PC-3 (cell line): ENCODE data around the gene LRRC3. TPM values are rescaled to one million over a fixed set of nuclear protein-coding genes. Genes with fewer than 3 reads are reported as not detected.

Experiments
- ATAC-seq: fragments of 200-7000 bp; cut with Tn5 transposase; 2 replicates; pipeline ENCODE4 v1.9.1; 2020; ENCODE audit warnings: mild to moderate bottlenecking, moderate library complexity
- BruUV-seq: library from RNA; stranded (reverse); fragments of 400-500 nt; replicated peaks from 2 replicates; lab custom pipeline; 2021; lab: Mats Ljungman, UMichigan
- CTCF ChIA-PET: fragments of 300-600 bp; sonication (Branson Sonifier 250); formaldehyde crosslinking; loops from one replicate; lab custom pipeline; 2022; ENCODE audit warnings: antibody characterized with exemption; lab: Charles Lee
- POLR2A ChIA-PET: fragments of 300-600 bp; sonication (Branson Sonifier 250); formaldehyde crosslinking; loops from one replicate; lab custom pipeline; 2022; ENCODE audit warnings: antibody characterized with exemption; ENCODE audit not compliant: unreplicated experiment; lab: Charles Lee
- DNase-seq: peaks from one replicate; pipeline ENCODE4 v3.0.0-alpha.2; 2015
- H2AFZ ChIP-seq: fragments of 300-600 bp; sonication (generic); 2 replicates; pipeline ENCODE4 v1.6.0; 2016; ENCODE audit warnings: antibody characterized with exemption, low read length
- H3F3A ChIP-seq: fragments of 300-600 bp; sonication (generic); one replicate; pipeline ENCODE4 v1.6.0; 2017; ENCODE audit warnings: antibody characterized with exemption, low read length, control low read depth, mild to moderate bottlenecking; ENCODE audit not compliant: unreplicated experiment
- H3K27ac ChIP-seq: fragments of 300-600 bp; sonication (generic); 2 replicates; pipeline ENCODE4 v1.5.1; 2016; ENCODE audit warnings: mild to moderate bottlenecking, low read length
- H3K27me3 ChIP-seq: fragments of 300-600 bp; sonication (generic); 2 replicates; pipeline ENCODE4 v1.6.1; 2016; ENCODE audit warnings: low read length, mixed read lengths
- H3K36me3 ChIP-seq: fragments of 300-600 bp; sonication (generic); 2 replicates; pipeline ENCODE4 v1.6.1; 2016; ENCODE audit warnings: low read depth, mixed run types, low read length, mixed read lengths
- H3K4me1 ChIP-seq: fragments of 300-600 bp; sonication (generic); 2 replicates; pipeline ENCODE4 v1.5.1; 2016; ENCODE audit warnings: low read length; ENCODE audit not compliant: insufficient read depth
- H3K4me2 ChIP-seq: fragments of 300-600 bp; sonication (generic); 2 replicates; pipeline ENCODE4 v1.6.0; 2016; ENCODE audit warnings: low read length
- H3K4me3 ChIP-seq: fragments of 300-600 bp; sonication (generic); 2 replicates; pipeline ENCODE4 v1.5.1; 2016; ENCODE audit warnings: mild to moderate bottlenecking, low read length, mixed read lengths
- H3K79me2 ChIP-seq: fragments of 300-600 bp; sonication (generic); 2 replicates; pipeline ENCODE4 v1.6.1; 2017; ENCODE audit warnings: low read length, mixed read lengths
- H3K9ac ChIP-seq: fragments of 300-600 bp; sonication (generic); 2 replicates; pipeline ENCODE4 v1.6.0; 2016; ENCODE audit warnings: mild to moderate bottlenecking, low read length
- H3K9me2 ChIP-seq: fragments of 300-600 bp; sonication (generic); replicated peaks from 2 replicates; pipeline ENCODE4 v1.6.1; 2016; ENCODE audit warnings: mixed run types, low read length, mixed read lengths
- H3K9me3 ChIP-seq: fragments of 300-600 bp; sonication (generic); 2 replicates; pipeline ENCODE4 v1.6.1; 2016; ENCODE audit warnings: low read length, mixed read lengths
- H4K20me1 ChIP-seq: fragments of 300-600 bp; sonication (generic); 2 replicates; pipeline ENCODE4 v1.6.1; 2016; ENCODE audit warnings: low read length, mixed read lengths
- CTCF ChIP-seq: fragments of 300-600 bp; sonication (generic); conservative IDR thresholded peaks from 2 replicates; pipeline ENCODE4 v1.5.1; 2017; ENCODE audit warnings: antibody characterized with exemption, low read depth, mild to moderate bottlenecking, low read length
- EZH2 ChIP-seq: fragments of 300-600 bp; sonication (generic); IDR thresholded peaks from one replicate; pipeline ENCODE4 v1.6.1; 2017; ENCODE audit warnings: antibody characterized with exemption, mild to moderate bottlenecking, low read length; ENCODE audit not compliant: unreplicated experiment
- EZH2phosphoT487 ChIP-seq: fragments of 300-600 bp; sonication (generic); IDR thresholded peaks from 2 replicates; pipeline ENCODE4 v1.6.1; 2018; ENCODE audit warnings: mild to moderate bottlenecking, antibody characterized with exemption, low read length, borderline replicate concordance
- intact Hi-C: fragments of 100-400 bp; cut with micrococcal nuclease; formaldehyde crosslinking; loops from 2 replicates; pipeline ENCODE4 v1.9.0; 2023
- total RNA-seq: library from RNA; depleted of rRNA; stranded (reverse); fragments of >200 nt; gene quantifications from 2 replicates; pipeline ENCODE4 v1.2.3, GENCODE V29; 2014

Gene LRRC3
- total RNA-seq, 1 experiment from 2014 or later: 3.1 TPM

GRCh38 chr21:44462834-44463200 is 7.5 kb downstream of the LRRC3 start:
- H3F3A ChIP-seq: no peaks in the 10 kb centered on the region
- H3K9ac ChIP-seq: no peak overlapping the region
- ChIA-PET POLR2A (no interaction called here), CTCF (no interaction called here)
- H2AFZ ChIP-seq: no peak overlapping the region
- DNase-seq (no peak), ATAC-seq (no peak)
- H3K36me3 ChIP-seq: no peaks in the 10 kb centered on the region
- no peak overlapping the region for H3K27ac ChIP-seq
- intact Hi-C loops: no loop called here
- H3K79me2 ChIP-seq: no peaks in the 10 kb centered on the region
- no peak overlapping the region for H3K4me2 ChIP-seq
- TF ChIP-seq EZH2: no peak
- no TSS peak for BruUV-seq
- H3K9me3 ChIP-seq: no peaks in the 10 kb centered on the region
- no peaks in the 10 kb centered on the region for H3K9me2 ChIP-seq
- H3K4me1 ChIP-seq: no peaks in the 10 kb centered on the region
- H3K4me3 ChIP-seq: no peak overlapping the region
- no peaks in the 10 kb centered on the region for H4K20me1 ChIP-seq
- no peaks in the 10 kb centered on the region for H3K27me3 ChIP-seq

- intact Hi-C loops: no loop called here
- Histone ChIP-seq H3F3A (no peaks in the 10 kb centered on the region), H2AFZ (no peak overlapping the region), H3K4me1 (no peaks in the 10 kb centered on the region), H3K9ac (no peak overlapping the region), H3K79me2 (no peaks in the 10 kb centered on the region), H3K27ac (no peak overlapping the region), H3K4me3 (no peak overlapping the region), H4K20me1 (no peaks in the 10 kb centered on the region), H3K27me3 (no peaks in the 10 kb centered on the region), H3K9me3 (no peaks in the 10 kb centered on the region), H3K36me3 (no peaks in the 10 kb centered on the region), H3K9me2 (no peaks in the 10 kb centered on the region), H3K4me2 (no peak overlapping the region)
- no TSS peak for BruUV-seq
- ATAC-seq (no peak), DNase-seq (no peak)
- ChIA-PET CTCF (no interaction called here), POLR2A (interaction anchor here (0.6 kb wide), 1 partner anchor 110 kb away, joined by 3 read pairs; the partner anchor contains the start of gene KRTAP10-4)
- TF ChIP-seq EZH2phosphoT487 (no peak), EZH2 (no peak), CTCF (no peak)
These were observed 8.4 kb downstream of the LRRC3 start for GRCh38 chr21:44463724-44464123.

- Histone ChIP-seq H4K20me1 (no peaks in the 10 kb centered on the region), H3K9ac (no peak overlapping the region), H3K4me2 (no peak overlapping the region), H3K4me1 (no peaks in the 10 kb centered on the region), H3K9me2 (no peaks in the 10 kb centered on the region), H3K36me3 (no peaks in the 10 kb centered on the region), H3K27ac (no peak overlapping the region), H3K4me3 (no peak overlapping the region), H3F3A (no peaks in the 10 kb centered on the region), H2AFZ (no peak overlapping the region), H3K79me2 (no peaks in the 10 kb centered on the region), H3K27me3 (no peaks in the 10 kb centered on the region), H3K9me3 (no peaks in the 10 kb centered on the region)
- ATAC-seq: no peak
- intact Hi-C loops: no loop called here
- DNase-seq: no peak
- ChIA-PET POLR2A (no interaction called here), CTCF (no interaction called here)
- BruUV-seq: no TSS peak
- TF ChIP-seq CTCF (no peak), EZH2phosphoT487 (no peak), EZH2 (no peak)
These were observed 9.0 kb downstream of the LRRC3 start for GRCh38 chr21:44464351-44464750.
